Endothelial cell (in vitro differentiated cells): ENCODE data around the gene DPYSL5. TPM values are rescaled to one million over a fixed set of nuclear protein-coding genes. Genes with fewer than 3 reads are reported as not detected.

Experiments
- DNase-seq: peaks from one replicate; pipeline ENCODE4 v3.0.0; 2021; ENCODE audit warnings: low spot score
- H3K27ac Mint-ChIP-seq: one replicate; pipeline ENCODE4 v1.8.0; 2021; ENCODE audit warnings: mixed read lengths, inconsistent platforms; ENCODE audit not compliant: unreplicated experiment
- H3K27me3 Mint-ChIP-seq: one replicate; pipeline ENCODE4 v1.8.0; 2021; ENCODE audit warnings: mild to moderate bottlenecking, moderate library complexity, mixed read lengths, inconsistent platforms; ENCODE audit not compliant: unreplicated experiment
- H3K36me3 Mint-ChIP-seq: one replicate; pipeline ENCODE4 v1.8.0; 2021; ENCODE audit warnings: mild to moderate bottlenecking, low read depth, mixed read lengths, inconsistent platforms; ENCODE audit not compliant: unreplicated experiment
- H3K4me1 Mint-ChIP-seq: one replicate; pipeline ENCODE4 v1.8.0; 2021; ENCODE audit warnings: mild to moderate bottlenecking, mixed read lengths, inconsistent platforms; ENCODE audit not compliant: unreplicated experiment
- H3K4me3 Mint-ChIP-seq: one replicate; pipeline ENCODE4 v1.8.0; 2021; ENCODE audit warnings: mild to moderate bottlenecking, mixed read lengths, inconsistent platforms; ENCODE audit not compliant: unreplicated experiment
- H3K9me3 Mint-ChIP-seq: one replicate; pipeline ENCODE4 v1.8.0; 2021; ENCODE audit warnings: mixed read lengths, inconsistent platforms; ENCODE audit not compliant: unreplicated experiment
- total RNA-seq: library from RNA; stranded (reverse); fragmentation: NEBNext Ultra II Directional; extraction: Animal tissue kit (Norgen Biotek cat#: 25700); gene quantifications from one replicate; pipeline ENCODE4 v1.2.1, GENCODE V29; 2021; ENCODE audit not compliant: unreplicated experiment
- TF ChIP-seq, protein P1 (sequence below): fragments of 200-600 bp; sonication (generic); IDR thresholded peaks from one replicate; pipeline ENCODE4 v1.5.0; 2021; ENCODE audit warnings: antibody characterized with exemption; ENCODE audit not compliant: unreplicated experiment

The DPYSL5 gene
- total RNA-seq, 1 donor from 2014 or later, result 0.23 TPM

DNA sequence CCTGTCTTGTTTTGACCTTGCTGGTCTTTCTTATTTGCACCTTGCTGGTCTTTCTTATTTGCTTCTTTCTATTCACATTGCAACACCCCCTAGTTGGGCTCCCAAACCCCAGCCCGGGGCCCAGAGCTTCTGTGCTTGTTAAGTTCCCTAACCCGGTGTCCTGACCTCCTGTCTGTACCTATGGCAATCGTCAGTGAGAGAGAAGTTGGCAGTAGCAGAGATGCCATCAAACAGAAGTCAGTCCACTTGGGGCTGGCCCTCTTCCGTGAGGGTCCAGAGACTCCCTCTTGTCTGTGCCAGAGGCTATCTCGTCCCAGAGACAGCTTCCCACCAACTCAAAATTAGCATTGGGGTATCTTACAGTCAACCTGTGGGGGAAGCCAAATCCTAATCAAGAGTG is 55.7 kb downstream of the DPYSL5 start:
- Mint-ChIP-seq H3K4me1 (peaks cover 4% of the 10 kb centered on the region), H3K36me3 (no peaks in the 10 kb centered on the region), H3K9me3 (no peaks in the 10 kb centered on the region), H3K4me3 (no peak overlapping the region), H3K27me3 (peaks cover 11% of the 10 kb centered on the region), H3K27ac (no peak overlapping the region)
- no peak for DNase-seq
- TF ChIP-seq, protein P1, sequence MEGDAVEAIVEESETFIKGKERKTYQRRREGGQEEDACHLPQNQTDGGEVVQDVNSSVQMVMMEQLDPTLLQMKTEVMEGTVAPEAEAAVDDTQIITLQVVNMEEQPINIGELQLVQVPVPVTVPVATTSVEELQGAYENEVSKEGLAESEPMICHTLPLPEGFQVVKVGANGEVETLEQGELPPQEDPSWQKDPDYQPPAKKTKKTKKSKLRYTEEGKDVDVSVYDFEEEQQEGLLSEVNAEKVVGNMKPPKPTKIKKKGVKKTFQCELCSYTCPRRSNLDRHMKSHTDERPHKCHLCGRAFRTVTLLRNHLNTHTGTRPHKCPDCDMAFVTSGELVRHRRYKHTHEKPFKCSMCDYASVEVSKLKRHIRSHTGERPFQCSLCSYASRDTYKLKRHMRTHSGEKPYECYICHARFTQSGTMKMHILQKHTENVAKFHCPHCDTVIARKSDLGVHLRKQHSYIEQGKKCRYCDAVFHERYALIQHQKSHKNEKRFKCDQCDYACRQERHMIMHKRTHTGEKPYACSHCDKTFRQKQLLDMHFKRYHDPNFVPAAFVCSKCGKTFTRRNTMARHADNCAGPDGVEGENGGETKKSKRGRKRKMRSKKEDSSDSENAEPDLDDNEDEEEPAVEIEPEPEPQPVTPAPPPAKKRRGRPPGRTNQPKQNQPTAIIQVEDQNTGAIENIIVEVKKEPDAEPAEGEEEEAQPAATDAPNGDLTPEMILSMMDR, result no peak

DNA sequence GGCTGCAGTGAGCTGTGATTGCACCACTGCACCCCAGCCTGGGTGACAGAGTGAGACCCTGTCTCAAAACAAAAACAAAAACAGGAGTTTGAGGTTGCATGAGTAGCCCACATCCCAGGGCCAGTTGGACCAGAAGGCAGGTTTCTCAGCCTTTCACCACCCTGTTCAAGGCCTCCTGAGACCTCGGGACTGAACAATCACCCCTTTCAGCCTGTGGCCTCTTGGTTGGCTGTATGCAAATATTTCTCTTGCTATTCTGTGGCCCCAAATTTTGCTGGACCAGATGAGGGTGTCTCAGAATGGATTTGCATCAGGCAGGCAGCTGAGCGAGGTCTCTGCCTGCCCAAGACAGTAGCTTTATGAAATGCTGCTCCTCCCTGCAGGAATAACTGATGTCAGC is 56.9 kb downstream of the DPYSL5 start:
- DNase-seq, result no peak
- no peak overlapping the region for H3K27ac Mint-ChIP-seq
- TF ChIP-seq, protein P1, result no peak
- H3K4me3 Mint-ChIP-seq, result no peak overlapping the region
- H3K9me3 Mint-ChIP-seq, result no peaks in the 10 kb centered on the region
- no peaks in the 10 kb centered on the region for H3K36me3 Mint-ChIP-seq
- peaks cover 11% of the 10 kb centered on the region for H3K27me3 Mint-ChIP-seq
- peaks cover 4% of the 10 kb centered on the region for H3K4me1 Mint-ChIP-seq

DNA sequence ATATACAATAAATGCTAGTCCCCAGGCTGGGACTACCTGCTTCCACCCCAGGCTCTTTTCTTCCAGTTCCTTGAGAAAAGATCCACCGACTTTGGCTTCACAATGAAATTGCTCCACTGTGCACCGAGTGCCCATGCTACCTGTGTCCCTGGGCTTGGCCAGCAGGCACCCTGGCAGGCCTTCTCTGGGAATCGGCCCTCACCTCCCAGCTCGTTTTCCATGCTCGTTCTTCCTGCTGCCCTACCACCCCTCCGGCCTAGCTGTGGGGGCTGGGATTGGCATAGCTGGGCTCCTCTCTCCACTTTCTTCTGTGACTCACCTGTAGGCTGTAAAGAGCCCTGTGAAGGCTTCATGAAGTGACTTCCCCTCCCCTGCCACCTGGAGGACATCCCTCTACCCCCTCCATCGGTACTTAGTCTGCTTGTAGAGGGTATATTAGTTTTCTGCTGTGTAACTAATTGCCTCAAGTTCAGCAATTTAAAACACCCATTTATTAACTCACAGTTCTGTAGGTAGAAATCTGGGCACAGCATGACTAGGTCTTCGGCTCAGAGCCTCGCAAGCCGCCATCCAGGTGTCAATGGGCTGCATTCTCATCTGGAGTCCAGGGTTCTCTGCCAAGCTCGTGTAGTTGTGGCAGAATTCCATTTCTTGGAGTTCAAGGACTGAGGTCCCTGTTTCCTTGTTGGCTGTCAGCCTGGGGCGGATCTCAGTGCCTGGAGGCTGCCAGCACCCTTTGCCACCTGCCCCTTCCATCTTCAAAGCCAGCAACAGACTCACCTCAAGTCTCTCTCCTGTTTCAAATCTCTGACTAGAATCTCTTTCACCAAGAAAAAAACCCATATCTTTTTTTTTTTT is 57.6 kb downstream of the DPYSL5 start:
- Mint-ChIP-seq H3K4me1 (peaks cover 4% of the 10 kb centered on the region), H3K9me3 (no peaks in the 10 kb centered on the region), H3K36me3 (no peaks in the 10 kb centered on the region), H3K27me3 (peaks cover 11% of the 10 kb centered on the region), H3K4me3 (no peak overlapping the region), H3K27ac (no peak overlapping the region)
- no peak for DNase-seq
- TF ChIP-seq, protein P1, result no peak

DNA sequence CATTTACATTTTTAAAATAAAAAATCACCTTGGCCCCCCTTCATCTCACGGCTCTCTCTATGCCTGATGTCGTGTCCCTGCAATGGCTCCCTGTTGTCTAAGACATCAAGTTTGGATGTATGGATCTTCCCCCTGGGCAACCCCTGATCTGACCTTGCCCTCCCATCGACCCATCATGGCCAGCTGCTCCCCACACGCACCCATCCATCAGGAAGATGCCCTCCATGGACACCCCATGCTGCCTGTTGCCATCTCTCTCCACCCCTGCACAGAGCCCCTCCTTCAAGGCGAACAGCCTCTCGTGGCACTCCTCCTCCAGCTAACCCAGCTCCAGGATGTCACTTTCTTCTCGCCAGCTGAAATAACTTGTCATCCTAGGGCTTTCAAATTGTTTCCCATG is 59.5 kb downstream of the DPYSL5 start:
- DNase-seq, result no peak
- no peak overlapping the region for H3K4me3 Mint-ChIP-seq
- no peak overlapping the region for H3K27ac Mint-ChIP-seq
- H3K36me3 Mint-ChIP-seq, result no peaks in the 10 kb centered on the region
- TF ChIP-seq, protein P1, result no peak
- no peaks in the 10 kb centered on the region for H3K4me1 Mint-ChIP-seq
- H3K9me3 Mint-ChIP-seq, result no peaks in the 10 kb centered on the region
- peaks cover 6% of the 10 kb centered on the region for H3K27me3 Mint-ChIP-seq

DNA sequence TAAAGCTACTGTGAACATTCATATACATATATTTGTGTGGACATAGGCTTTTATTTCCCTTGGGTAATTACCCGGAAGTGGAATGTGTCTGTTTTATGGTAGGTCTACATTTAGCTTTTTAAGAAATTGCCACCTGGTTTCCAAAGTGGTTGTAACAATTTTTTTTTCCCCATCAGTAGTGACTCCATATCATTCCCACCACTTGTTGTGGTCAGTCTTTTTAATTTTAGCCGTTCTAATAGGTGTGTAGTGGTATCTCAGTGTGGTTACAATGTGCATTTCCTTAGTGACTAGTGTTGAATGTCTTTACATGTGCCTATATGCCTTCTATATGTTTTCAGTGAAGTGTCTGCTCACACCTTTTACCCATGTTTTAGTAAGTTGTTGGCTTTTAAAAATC is 62.2 kb downstream of the DPYSL5 start:
- DNase-seq, result no peak
- TF ChIP-seq, protein P1, result no peak
- Mint-ChIP-seq H3K9me3 (no peaks in the 10 kb centered on the region), H3K4me3 (no peak overlapping the region), H3K4me1 (no peaks in the 10 kb centered on the region), H3K36me3 (no peaks in the 10 kb centered on the region), H3K27me3 (peaks cover 6% of the 10 kb centered on the region), H3K27ac (no peak overlapping the region)
